ENCODE measurements around the gene COX6B2.

GRCh38 chr19:55305983-55306562 is 48.4 kb downstream of the COX6B2 start:
- TF ChIP-seq CTCF (IDR thresholded peaks at IDR 0.05 in 4 of 5, conservative IDR thresholded peaks at IDR 0.05 in 1 of 5), result no peak
- no peak for TF ChIP-seq POLR2A (IDR thresholded peaks at IDR 0.05)

All from gastrocnemius medialis (tissue), 4 donors.